DMS53 (cell line): ENCODE measurements around the gene ATP2C2.
"Not testable (repeated sequence)": the region's sequence is repeated elsewhere in the genome, so short reads cannot be mapped to it uniquely, and the experiment has no call there.

Source experiments
- DNase-seq: peaks from one replicate; lab custom pipeline; 2025; lab: John Stamatoyannopoulos, UW

Gene ATP2C2

GRCh38 chr16:84396537-84397008 lies 28.2 kb downstream of the ATP2C2 start:
- no peak for DNase-seq

GRCh38 chr16:84397090-84397489 lies 28.8 kb downstream of the ATP2C2 start:
- peak; percentile 3 for DNase-seq

GRCh38 chr16:84398701-84399100 lies 30.4 kb downstream of the ATP2C2 start:
- no peak for DNase-seq

- not testable (repeated sequence) for DNase-seq
Measured at GRCh38 chr16:84399912-84400311, 31.6 kb downstream of the ATP2C2 start.

- not testable (repeated sequence) for DNase-seq
Measured at GRCh38 chr16:84403435-84403834, 35.1 kb downstream of the ATP2C2 start.

GRCh38 chr16:84404324-84404723 lies 36.0 kb downstream of the ATP2C2 start:
- DNase-seq: no peak

- DNase-seq: no peak
Measured at GRCh38 chr16:84404936-84405639, 36.8 kb downstream of the ATP2C2 start.

GRCh38 chr16:84406006-84406963 lies 37.9 kb downstream of the ATP2C2 start:
- DNase-seq: no peak

GRCh38 chr16:84407588-84408313 lies 39.4 kb downstream of the ATP2C2 start:
- no peak for DNase-seq

- no peak for DNase-seq
Measured at GRCh38 chr16:84408314-84408690, 40.0 kb downstream of the ATP2C2 start.

GRCh38 chr16:84408856-84409255 lies 40.5 kb downstream of the ATP2C2 start:
- no peak for DNase-seq

GRCh38 chr16:84410361-84411138 lies 42.2 kb downstream of the ATP2C2 start:
- no peak for DNase-seq

GRCh38 chr16:84411768-84412167 lies 43.4 kb downstream of the ATP2C2 start:
- DNase-seq: no peak

GRCh38 chr16:84412262-84412661 lies 43.9 kb downstream of the ATP2C2 start:
- no peak for DNase-seq

GRCh38 chr16:84413244-84414004 lies 45.1 kb downstream of the ATP2C2 start:
- DNase-seq: no peak

GRCh38 chr16:84414789-84415326 lies 46.5 kb downstream of the ATP2C2 start:
- no peak for DNase-seq

GRCh38 chr16:84416407-84417321 lies 48.3 kb downstream of the ATP2C2 start:
- DNase-seq: no peak

GRCh38 chr16:84418056-84418849 lies 49.9 kb downstream of the ATP2C2 start:
- no peak for DNase-seq

- DNase-seq: no peak
Measured at GRCh38 chr16:84419730-84420129, 51.4 kb downstream of the ATP2C2 start.
